ENCODE results near the gene VN1R2.
"Not testable (repeated sequence)": the region's sequence is repeated elsewhere in the genome, so short reads cannot be mapped to it uniquely, and the experiment has no call there.

The VN1R2 gene

GRCh38 chr19:53275480-53275879, 17.4 kb downstream of the VN1R2 start:
- Histone ChIP-seq H3K9ac (ENCODE audit: low read depth, low read length) (no peak overlapping the region), H3K4me1 (ENCODE audit: control insufficient read depth, insufficient read depth, low read length) (no peaks in the 10 kb centered on the region), H3K9me3 (ENCODE audit: control insufficient read depth, insufficient read depth, low read length) (peaks cover 10% of the 10 kb centered on the region), H3K36me3 (ENCODE audit: control insufficient read depth, insufficient read depth, low read length) (no peaks in the 10 kb centered on the region), H3K27me3 (ENCODE audit: control insufficient read depth, insufficient read depth, low read length) (peaks cover 2% of the 10 kb centered on the region), H3K4me3 (ENCODE audit: low read depth, low read length) (no peak overlapping the region)

- not testable (repeated sequence) for H3K4me1 ChIP-seq (ENCODE audit: control insufficient read depth, insufficient read depth, low read length); H3K36me3 ChIP-seq (ENCODE audit: control insufficient read depth, insufficient read depth, low read length); H3K9ac ChIP-seq (ENCODE audit: low read depth, low read length); H3K4me3 ChIP-seq (ENCODE audit: low read depth, low read length); H3K27me3 ChIP-seq (ENCODE audit: control insufficient read depth, insufficient read depth, low read length); H3K9me3 ChIP-seq (ENCODE audit: control insufficient read depth, insufficient read depth, low read length)
Observed at GRCh38 chr19:53281947-53282346, 23.9 kb downstream of the VN1R2 start.

GRCh38 chr19:53285087-53285486, 27.0 kb downstream of the VN1R2 start:
- Histone ChIP-seq H3K4me3 (ENCODE audit: low read depth, low read length) (no peak overlapping the region), H3K27me3 (ENCODE audit: control insufficient read depth, insufficient read depth, low read length) (no peaks in the 10 kb centered on the region), H3K9ac (ENCODE audit: low read depth, low read length) (no peak overlapping the region), H3K4me1 (ENCODE audit: control insufficient read depth, insufficient read depth, low read length) (no peaks in the 10 kb centered on the region), H3K9me3 (ENCODE audit: control insufficient read depth, insufficient read depth, low read length) (peaks cover under 1% of the 10 kb centered on the region), H3K36me3 (ENCODE audit: control insufficient read depth, insufficient read depth, low read length) (no peaks in the 10 kb centered on the region)

- Histone ChIP-seq H3K27me3 (ENCODE audit: control insufficient read depth, insufficient read depth, low read length) (no peaks in the 10 kb centered on the region), H3K9me3 (ENCODE audit: control insufficient read depth, insufficient read depth, low read length) (peaks cover 20% of the 10 kb centered on the region), H3K4me1 (ENCODE audit: control insufficient read depth, insufficient read depth, low read length) (no peaks in the 10 kb centered on the region), H3K9ac (ENCODE audit: low read depth, low read length) (no peak overlapping the region), H3K4me3 (ENCODE audit: low read depth, low read length) (no peak overlapping the region), H3K36me3 (ENCODE audit: control insufficient read depth, insufficient read depth, low read length) (no peaks in the 10 kb centered on the region)
Observed at GRCh38 chr19:53290758-53291549, 32.9 kb downstream of the VN1R2 start.

GRCh38 chr19:53294786-53295441, 36.8 kb downstream of the VN1R2 start:
- Histone ChIP-seq H3K9me3 (ENCODE audit: control insufficient read depth, insufficient read depth, low read length) (peaks cover 26% of the 10 kb centered on the region), H3K36me3 (ENCODE audit: control insufficient read depth, insufficient read depth, low read length) (no peaks in the 10 kb centered on the region), H3K4me1 (ENCODE audit: control insufficient read depth, insufficient read depth, low read length) (no peaks in the 10 kb centered on the region), H3K27me3 (ENCODE audit: control insufficient read depth, insufficient read depth, low read length) (no peaks in the 10 kb centered on the region), H3K4me3 (ENCODE audit: low read depth, low read length) (no peak overlapping the region), H3K9ac (ENCODE audit: low read depth, low read length) (no peak overlapping the region)

- H3K27me3 ChIP-seq (ENCODE audit: control insufficient read depth, insufficient read depth, low read length): peaks cover 11% of the 10 kb centered on the region
- H3K4me1 ChIP-seq (ENCODE audit: control insufficient read depth, insufficient read depth, low read length); H3K9me3 ChIP-seq (ENCODE audit: control insufficient read depth, insufficient read depth, low read length); H3K4me3 ChIP-seq (ENCODE audit: low read depth, low read length); H3K36me3 ChIP-seq (ENCODE audit: control insufficient read depth, insufficient read depth, low read length); H3K9ac ChIP-seq (ENCODE audit: low read depth, low read length): not testable (repeated sequence)
Observed at GRCh38 chr19:53301341-53301740, 43.2 kb downstream of the VN1R2 start.

GRCh38 chr19:53308339-53308811, 50.3 kb downstream of the VN1R2 start:
- peak overlapping the region; percentile 35 for H3K4me3 ChIP-seq (ENCODE audit: low read depth, low read length)
- H3K4me1 ChIP-seq (ENCODE audit: control insufficient read depth, insufficient read depth, low read length): no peaks in the 10 kb centered on the region
- no peaks in the 10 kb centered on the region for H3K36me3 ChIP-seq (ENCODE audit: control insufficient read depth, insufficient read depth, low read length)
- H3K9ac ChIP-seq (ENCODE audit: low read depth, low read length): no peak overlapping the region
- no peaks in the 10 kb centered on the region for H3K9me3 ChIP-seq (ENCODE audit: control insufficient read depth, insufficient read depth, low read length)
- H3K27me3 ChIP-seq (ENCODE audit: control insufficient read depth, insufficient read depth, low read length): peaks cover 54% of the 10 kb centered on the region

Measured in iPS-15b (cell line).